DMS 273 (cell line): Measurements from ENCODE around the gene CDC42BPA.
"Not testable (repeated sequence)": the region's sequence is repeated elsewhere in the genome, so short reads cannot be mapped to it uniquely, and the experiment has no call there.

Experiments used
- DNase-seq: peaks from one replicate; lab custom pipeline; 2025; ENCODE audit not compliant: unreplicated experiment; lab: John Stamatoyannopoulos, UW

CDC42BPA gene

GRCh38 chr1:227336136-227336535 is 17.8 kb upstream of the CDC42BPA start:
- not testable (repeated sequence) for DNase-seq

- DNase-seq: no peak
Observed at GRCh38 chr1:227335242-227336020, 17.1 kb upstream of the CDC42BPA start.

GRCh38 chr1:227333423-227333822 is 15.1 kb upstream of the CDC42BPA start:
- no peak for DNase-seq

- DNase-seq: no peak
Observed at GRCh38 chr1:227330279-227331076, 12.2 kb upstream of the CDC42BPA start.

- DNase-seq: no peak
Observed at GRCh38 chr1:227328405-227329019, 10.2 kb upstream of the CDC42BPA start.

GRCh38 chr1:227325156-227325555 is 6.9 kb upstream of the CDC42BPA start:
- DNase-seq: peak; percentile 40

GRCh38 chr1:227323967-227324268 is 5.6 kb upstream of the CDC42BPA start:
- DNase-seq: no peak

- no peak for DNase-seq
Observed at GRCh38 chr1:227323171-227323966, 5.1 kb upstream of the CDC42BPA start.

- DNase-seq: no peak
Observed at GRCh38 chr1:227322376-227322775, 4.1 kb upstream of the CDC42BPA start.

GRCh38 chr1:227321035-227321434 is 2.7 kb upstream of the CDC42BPA start:
- no peak for DNase-seq

- no peak for DNase-seq
Observed at GRCh38 chr1:227320476-227320875, 2.2 kb upstream of the CDC42BPA start.

GRCh38 chr1:227318853-227319607 is 738 bp upstream of the CDC42BPA start:
- DNase-seq: peak; percentile 54

GRCh38 chr1:227317523-227318015 is 723 bp downstream of the CDC42BPA start:
- peak; percentile 87 for DNase-seq

- DNase-seq: peak; percentile 36
Observed at GRCh38 chr1:227317011-227317451, 1.3 kb downstream of the CDC42BPA start.

- no peak for DNase-seq
Observed at GRCh38 chr1:227316456-227316855, 1.8 kb downstream of the CDC42BPA start.

- DNase-seq: peak; percentile 75
Observed at GRCh38 chr1:227315629-227316346, 2.5 kb downstream of the CDC42BPA start.

- no peak for DNase-seq
Observed at GRCh38 chr1:227314014-227314848, 4.1 kb downstream of the CDC42BPA start.

- DNase-seq: no peak
Observed at GRCh38 chr1:227312361-227313025, 5.8 kb downstream of the CDC42BPA start.
